C4-2B (cell line): ENCODE data around the gene ROR2.

Experiments used
- H3K27ac ChIP-seq: fragments of 450-650 bp; 2 replicates; pipeline ENCODE4 v1.5.1; 2017
- ZFX ChIP-seq: fragments of 450-650 bp; IDR thresholded peaks from 2 replicates; pipeline ENCODE4 v1.6.1; 2017
- TF ChIP-seq, protein P1 (sequence below): fragments of 450-650 bp; conservative IDR thresholded peaks from 2 replicates; pipeline ENCODE4 v1.5.1; 2017; ENCODE audit warnings: mild to moderate bottlenecking

The ROR2 gene

DNA sequence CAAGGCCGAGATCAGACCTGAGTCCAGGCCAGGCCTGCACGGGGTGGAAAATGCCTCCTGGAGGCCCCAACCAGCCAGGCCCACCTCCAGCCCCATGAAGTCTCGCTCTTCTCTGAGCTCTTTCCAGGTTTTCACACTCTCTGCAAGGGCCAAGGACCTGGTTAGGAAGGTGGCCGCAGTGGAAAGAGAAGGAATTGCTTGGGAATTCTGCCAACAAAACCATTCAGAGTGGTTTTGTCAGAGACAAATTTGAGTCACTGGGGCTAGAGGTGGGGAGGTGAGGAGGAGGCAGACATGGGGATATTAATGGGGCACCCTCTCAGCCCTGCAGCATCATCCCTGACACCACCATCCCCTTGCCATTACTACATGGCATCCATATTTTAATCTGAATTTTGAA, 261.0 kb downstream of the ROR2 start:
- no peak overlapping the region for H3K27ac ChIP-seq

DNA sequence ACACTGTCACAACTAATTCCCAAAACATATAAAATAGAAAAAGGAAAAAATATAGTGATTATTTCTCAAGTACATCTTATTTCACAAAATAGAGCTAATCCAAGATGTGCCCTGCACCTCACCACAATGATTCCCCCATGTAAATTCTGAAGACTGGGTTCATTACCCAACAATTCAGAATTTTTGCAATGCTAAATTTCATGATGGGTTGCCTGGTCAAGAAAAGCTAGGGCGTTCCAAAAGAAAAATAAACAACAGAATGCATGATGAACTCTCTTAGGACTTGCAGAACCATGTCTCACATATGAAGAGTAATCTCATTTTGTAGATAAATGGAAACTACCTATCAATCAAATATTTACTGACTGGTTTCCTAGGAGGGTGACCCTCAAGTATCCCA, 266.8 kb downstream of the ROR2 start:
- TF ChIP-seq, protein P1, sequence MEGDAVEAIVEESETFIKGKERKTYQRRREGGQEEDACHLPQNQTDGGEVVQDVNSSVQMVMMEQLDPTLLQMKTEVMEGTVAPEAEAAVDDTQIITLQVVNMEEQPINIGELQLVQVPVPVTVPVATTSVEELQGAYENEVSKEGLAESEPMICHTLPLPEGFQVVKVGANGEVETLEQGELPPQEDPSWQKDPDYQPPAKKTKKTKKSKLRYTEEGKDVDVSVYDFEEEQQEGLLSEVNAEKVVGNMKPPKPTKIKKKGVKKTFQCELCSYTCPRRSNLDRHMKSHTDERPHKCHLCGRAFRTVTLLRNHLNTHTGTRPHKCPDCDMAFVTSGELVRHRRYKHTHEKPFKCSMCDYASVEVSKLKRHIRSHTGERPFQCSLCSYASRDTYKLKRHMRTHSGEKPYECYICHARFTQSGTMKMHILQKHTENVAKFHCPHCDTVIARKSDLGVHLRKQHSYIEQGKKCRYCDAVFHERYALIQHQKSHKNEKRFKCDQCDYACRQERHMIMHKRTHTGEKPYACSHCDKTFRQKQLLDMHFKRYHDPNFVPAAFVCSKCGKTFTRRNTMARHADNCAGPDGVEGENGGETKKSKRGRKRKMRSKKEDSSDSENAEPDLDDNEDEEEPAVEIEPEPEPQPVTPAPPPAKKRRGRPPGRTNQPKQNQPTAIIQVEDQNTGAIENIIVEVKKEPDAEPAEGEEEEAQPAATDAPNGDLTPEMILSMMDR: no peak
- no peak for TF ChIP-seq ZFX
- H3K27ac ChIP-seq: no peak overlapping the region

More for the DNA sequence above, 261.0 kb downstream of the ROR2 start:
- TF ChIP-seq, protein P1: no peak
- TF ChIP-seq ZFX: no peak

DNA sequence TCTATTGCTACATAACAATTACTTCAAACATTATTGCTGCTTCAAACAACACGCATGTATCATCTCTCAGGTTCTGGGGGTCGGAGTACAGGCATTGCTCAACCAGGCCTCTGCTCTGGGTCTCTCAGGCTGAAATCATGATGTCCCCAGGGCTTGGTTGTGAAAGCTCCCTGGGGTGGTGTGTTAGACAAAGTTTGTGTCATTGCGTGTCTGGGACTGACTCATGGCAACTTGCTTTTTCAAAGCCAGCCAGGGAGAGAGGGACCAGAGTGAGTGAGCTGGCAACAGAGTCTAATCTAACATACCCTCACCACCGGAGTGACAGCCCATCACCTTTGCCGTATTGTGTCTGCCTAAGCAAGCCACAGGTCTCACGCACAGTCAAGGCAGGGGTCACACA, 267.2 kb downstream of the ROR2 start:
- H3K27ac ChIP-seq: no peak overlapping the region
- TF ChIP-seq, protein P1: no peak
- no peak for TF ChIP-seq ZFX

DNA sequence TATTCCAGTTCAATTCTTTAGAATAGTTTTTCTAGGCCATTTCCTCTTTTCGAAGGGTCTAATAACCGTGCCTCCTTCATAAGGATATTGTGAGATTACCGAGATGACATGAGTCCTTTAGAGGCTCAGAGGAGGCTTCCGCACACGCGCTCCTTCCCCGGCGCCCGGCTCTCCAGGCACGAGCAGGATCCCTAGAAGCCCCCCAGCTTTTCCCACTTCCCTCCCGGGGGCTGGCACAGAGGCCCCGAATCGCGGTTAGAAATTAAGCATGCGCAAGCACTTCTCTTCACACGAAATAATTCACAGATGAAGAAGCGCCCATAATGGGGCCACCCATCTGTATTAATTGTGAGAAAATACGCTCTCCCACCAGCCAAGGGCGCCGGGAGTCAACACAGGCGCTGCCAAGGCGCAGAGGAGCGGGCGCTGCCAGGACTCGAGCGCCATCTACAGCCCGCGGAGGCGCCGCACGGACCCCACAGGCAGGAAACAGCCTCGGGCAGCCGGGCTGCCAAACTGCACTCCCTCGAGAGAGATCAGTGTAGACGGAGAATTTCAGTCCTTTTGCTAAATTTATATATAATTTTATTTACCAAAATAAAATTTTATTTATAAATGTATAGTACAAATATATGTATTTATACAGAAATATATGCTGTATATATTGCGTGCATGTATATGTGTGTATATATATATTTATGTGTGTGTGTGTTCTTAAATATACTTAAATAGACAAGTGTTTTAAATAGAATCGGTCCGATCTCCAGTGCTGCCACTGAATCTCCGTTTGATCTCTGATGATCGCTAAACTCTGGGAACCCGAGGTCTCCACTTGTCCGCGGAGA, 268.3 kb downstream of the ROR2 start:
- TF ChIP-seq, protein P1: peak; percentile 96
- TF ChIP-seq ZFX: no peak
- H3K27ac ChIP-seq: no peak overlapping the region

DNA sequence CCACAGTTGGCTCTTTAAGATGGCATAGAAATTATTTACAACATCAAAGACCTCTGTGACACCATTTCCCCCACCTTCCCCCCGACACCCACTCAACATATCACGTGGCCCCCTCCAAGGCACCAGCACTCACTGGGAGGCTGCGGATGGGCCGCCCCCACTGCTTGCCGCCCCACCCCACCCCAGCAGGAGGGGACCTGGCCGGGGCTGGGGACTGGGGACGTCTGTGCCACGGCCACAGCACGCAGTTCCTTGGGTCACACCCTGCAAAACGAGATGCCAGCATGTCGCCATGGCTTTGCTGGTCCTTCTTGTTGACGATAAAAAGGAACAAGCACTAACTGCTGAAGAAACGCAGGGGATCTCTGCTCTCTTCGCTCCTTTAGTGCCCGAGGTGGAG, 269.0 kb downstream of the ROR2 start:
- no peak overlapping the region for H3K27ac ChIP-seq
- TF ChIP-seq, protein P1: no peak
- no peak for TF ChIP-seq ZFX

DNA sequence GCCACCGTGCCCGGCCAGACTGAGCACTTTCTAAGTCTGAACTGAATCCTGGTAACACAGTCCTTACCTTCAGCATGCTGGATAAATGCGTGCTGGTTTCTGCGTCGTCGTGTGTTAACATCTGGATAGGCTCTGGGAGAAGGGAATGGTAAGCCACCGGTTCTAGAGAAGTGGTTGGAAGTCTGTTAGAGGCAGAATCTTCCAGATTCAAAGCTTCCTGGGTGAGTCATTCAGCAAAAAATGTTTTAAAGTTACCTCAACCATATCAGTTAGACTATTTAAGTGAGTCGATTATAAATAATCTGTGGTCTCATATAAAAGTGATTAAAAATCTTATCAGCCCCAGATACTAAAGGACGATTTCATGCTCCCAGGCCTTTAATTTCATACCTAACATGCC, 269.9 kb downstream of the ROR2 start:
- no peak overlapping the region for H3K27ac ChIP-seq
- TF ChIP-seq, protein P1: no peak
- TF ChIP-seq ZFX: no peak

DNA sequence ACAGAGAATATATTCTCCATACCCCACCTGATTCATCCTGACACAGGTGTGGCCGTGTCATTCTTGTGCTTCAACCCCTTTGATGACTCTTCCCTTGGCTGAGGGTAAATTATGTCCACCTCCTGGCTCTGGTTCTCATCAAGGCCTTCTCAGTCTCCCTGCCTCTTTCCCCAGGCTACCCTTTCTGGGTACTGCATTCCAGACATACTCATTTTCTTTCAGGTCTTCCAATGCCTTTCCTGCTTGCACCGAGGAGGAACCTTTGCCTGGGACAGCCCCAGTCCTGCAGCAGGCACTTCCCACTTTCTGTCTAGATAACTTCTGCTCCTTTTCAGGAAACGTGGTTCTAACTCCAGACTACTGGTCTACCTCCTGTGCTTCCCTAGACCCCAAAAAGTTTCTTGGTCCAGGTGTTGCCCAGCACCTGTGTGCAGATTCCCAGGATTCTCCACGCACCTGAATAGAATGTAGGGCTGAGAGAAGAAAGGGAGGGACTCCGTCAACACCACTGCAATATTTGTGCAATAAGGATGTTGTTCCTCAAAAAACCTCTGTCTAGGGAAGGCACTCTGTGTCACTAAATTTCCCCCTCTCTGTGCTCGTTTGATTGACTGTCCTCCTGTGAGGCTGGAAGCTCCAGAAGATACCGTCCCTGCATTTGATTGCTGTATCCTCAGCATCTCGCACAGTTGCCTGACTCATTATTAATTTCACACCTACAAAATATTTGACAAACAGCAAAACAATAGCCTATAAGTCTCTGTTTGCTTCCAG, 271.0 kb downstream of the ROR2 start:
- H3K27ac ChIP-seq: no peak overlapping the region
- no peak for TF ChIP-seq ZFX
- TF ChIP-seq, protein P1: no peak
